Neural cell (in vitro differentiated cells): ENCODE data around the gene ABHD17B. TPM values are rescaled to one million over a fixed set of nuclear protein-coding genes. Genes with fewer than 3 reads are reported as not detected.

Experiments
- H2AFZ ChIP-seq: fragments of 200-600, 300-800 bp; sonication (generic), shearing (Covaris generic); 2 replicates; pipeline ENCODE4 v1.6.0; 2014; ENCODE audit warnings: low read depth, mild to moderate bottlenecking, antibody characterized with exemption, low read length, moderate library complexity
- H3F3A ChIP-seq: fragments of 200-600 bp; shearing (Covaris generic); 2 replicates; pipeline ENCODE4 v1.6.1; 2016; ENCODE audit warnings: mild to moderate bottlenecking, moderate library complexity, mixed read lengths, antibody characterized with exemption, low read length; ENCODE audit not compliant: insufficient read depth, poor library complexity, severe bottlenecking
- H3K27ac ChIP-seq: fragments of 200-600, 300-800 bp; sonication (generic), shearing (Covaris generic); 2 replicates; pipeline ENCODE4 v1.5.1; 2014; ENCODE audit warnings: mild to moderate bottlenecking, low read length, moderate library complexity
- H3K27me3 ChIP-seq: fragments of 300-800, 200-600 bp; sonication (generic), shearing (Covaris generic); 2 replicates; pipeline ENCODE4 v1.6.0; 2014; ENCODE audit warnings: mild to moderate bottlenecking, low read depth, low read length, moderate library complexity; ENCODE audit not compliant: insufficient read depth
- H3K36me3 ChIP-seq: fragments of 300-800, 200-600 bp; sonication (generic), shearing (Covaris generic); 2 replicates; pipeline ENCODE4 v1.5.1; 2014; ENCODE audit warnings: mild to moderate bottlenecking, antibody characterized with exemption, low read length, moderate library complexity; ENCODE audit not compliant: insufficient read depth
- H3K4me2 ChIP-seq: fragments of 300-800, 200-600 bp; sonication (generic), shearing (Covaris generic); 2 replicates; pipeline ENCODE4 v1.6.0; 2014; ENCODE audit warnings: mild to moderate bottlenecking, low read length
- H3K4me3 ChIP-seq: fragments of 300-800, 200-600 bp; sonication (generic), shearing (Covaris generic); 2 replicates; pipeline ENCODE4 v1.5.1; 2014; ENCODE audit warnings: mild to moderate bottlenecking, low read length, moderate library complexity
- H3K79me2 ChIP-seq: fragments of 200-600 bp; shearing (Covaris generic); replicated peaks from 2 replicates; pipeline ENCODE4 v1.6.0; 2014; ENCODE audit warnings: mild to moderate bottlenecking, low read length, moderate library complexity; ENCODE audit not compliant: insufficient read depth
- H3K9ac ChIP-seq: fragments of 300-800, 200-600 bp; sonication (generic), shearing (Covaris generic); 2 replicates; pipeline ENCODE4 v1.6.1; 2016; ENCODE audit warnings: mild to moderate bottlenecking, low read length, mixed read lengths
- H3K9me2 ChIP-seq: fragments of 200-600 bp; shearing (Covaris generic); 2 replicates; pipeline ENCODE4 v1.6.1; 2016; ENCODE audit warnings: mild to moderate bottlenecking, low read length, mixed read lengths; ENCODE audit not compliant: insufficient read depth
- H3K9me3 ChIP-seq: fragments of 200-600, 300-800 bp; sonication (generic), shearing (Covaris generic); 2 replicates; pipeline ENCODE4 v1.6.1; 2016; ENCODE audit warnings: mild to moderate bottlenecking, mixed run types, low read length, moderate library complexity, mixed read lengths
- H4K20me1 ChIP-seq: fragments of 200-600 bp; shearing (Covaris generic); 2 replicates; pipeline ENCODE4 v1.6.1; 2016; ENCODE audit warnings: mild to moderate bottlenecking, mixed run types; ENCODE audit not compliant: insufficient read depth
- EP300 ChIP-seq: fragments of 450-650 bp; conservative IDR thresholded peaks from 2 replicates; pipeline ENCODE4 v1.6.1; 2014; ENCODE audit warnings: antibody characterized with exemption, mild to moderate bottlenecking, moderate library complexity; ENCODE audit not compliant: poor library complexity, severe bottlenecking
- EZH2 ChIP-seq: fragments of 200-600, 300-800 bp; shearing (Covaris generic), sonication (generic); IDR thresholded peaks from 2 replicates; pipeline ENCODE4 v1.6.1; 2014; ENCODE audit warnings: antibody characterized with exemption, low read length, borderline replicate concordance, mild to moderate bottlenecking; ENCODE audit not compliant: insufficient read depth, poor library complexity, severe bottlenecking
- MXI1 ChIP-seq: fragments of 450-650 bp; conservative IDR thresholded peaks from 2 replicates; pipeline ENCODE4 v1.6.1; 2014; ENCODE audit warnings: antibody characterized with exemption, mild to moderate bottlenecking; ENCODE audit not compliant: poor library complexity, severe bottlenecking
- POLR2AphosphoS5 ChIP-seq: IDR thresholded peaks from 2 replicates; pipeline ENCODE4 v1.6.1; 2012
- RAD21 ChIP-seq: fragments of 450-650 bp; conservative IDR thresholded peaks from 2 replicates; pipeline ENCODE4 v1.6.1; 2014; ENCODE audit warnings: antibody characterized with exemption, mild to moderate bottlenecking, moderate library complexity
- SMC3 ChIP-seq: fragments of 450-650 bp; conservative IDR thresholded peaks from 2 replicates; pipeline ENCODE4 v1.6.1; 2014; ENCODE audit warnings: antibody characterized with exemption, mild to moderate bottlenecking, moderate library complexity; ENCODE audit not compliant: poor library complexity
- TAF1 ChIP-seq: IDR thresholded peaks from 2 replicates; pipeline ENCODE4 v1.6.1; 2012; ENCODE audit warnings: low read depth
- polyA plus RNA-seq: library from polyadenylated mRNA; depleted of rRNA; stranded (reverse); fragments of >200 nt; gene quantifications from 2 replicates; pipeline ENCODE4 v1.2.3, GENCODE V29; 2014
- TF ChIP-seq, protein P1 (sequence below): IDR thresholded peaks from 2 replicates; pipeline ENCODE4 v1.6.1; 2012; ENCODE audit warnings: borderline replicate concordance
- TF ChIP-seq, protein P2 (sequence below): fragments of 450-650 bp; IDR thresholded peaks from 2 replicates; pipeline ENCODE4 v1.5.1; 2014; ENCODE audit warnings: antibody characterized with exemption, mild to moderate bottlenecking, moderate library complexity; ENCODE audit not compliant: poor library complexity, severe bottlenecking

The ABHD17B gene
- polyA plus RNA-seq, 1 donor from 2014 or later, result 53.0 TPM

DNA sequence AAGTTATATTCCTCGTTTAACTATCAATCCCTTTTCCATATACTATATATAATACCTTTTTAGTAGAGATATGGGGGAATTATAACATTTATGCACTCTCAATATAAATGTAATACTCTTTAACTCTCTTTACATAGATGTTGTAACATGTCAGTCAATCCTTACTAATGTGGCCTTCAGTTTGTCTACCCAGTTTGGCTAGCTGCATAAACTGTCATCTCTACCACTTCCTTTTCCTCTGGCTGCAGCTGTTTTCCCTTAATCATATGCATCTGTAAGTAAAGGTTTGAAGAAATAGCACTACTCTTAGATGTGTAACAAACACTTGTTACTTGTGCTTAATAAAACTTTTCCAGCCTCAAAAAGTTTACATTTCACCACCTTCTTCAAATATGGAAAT is 13.4 kb downstream of the ABHD17B start:
- H3K4me3 ChIP-seq, result no peak overlapping the region
- no peak overlapping the region for H3K4me2 ChIP-seq
- no peaks in the 10 kb centered on the region for H4K20me1 ChIP-seq
- TF ChIP-seq EP300, result no peak
- no peaks in the 10 kb centered on the region for H3K9me2 ChIP-seq
- H3K27ac ChIP-seq, result no peak overlapping the region
- no peaks in the 10 kb centered on the region for H3K36me3 ChIP-seq
- H3K79me2 ChIP-seq, result peaks cover 89% of the 10 kb centered on the region
- H2AFZ ChIP-seq, result no peak overlapping the region
- no peaks in the 10 kb centered on the region for H3F3A ChIP-seq
- H3K27me3 ChIP-seq, result no peaks in the 10 kb centered on the region
- no peaks in the 10 kb centered on the region for H3K9me3 ChIP-seq
- no peak overlapping the region for H3K9ac ChIP-seq

DNA sequence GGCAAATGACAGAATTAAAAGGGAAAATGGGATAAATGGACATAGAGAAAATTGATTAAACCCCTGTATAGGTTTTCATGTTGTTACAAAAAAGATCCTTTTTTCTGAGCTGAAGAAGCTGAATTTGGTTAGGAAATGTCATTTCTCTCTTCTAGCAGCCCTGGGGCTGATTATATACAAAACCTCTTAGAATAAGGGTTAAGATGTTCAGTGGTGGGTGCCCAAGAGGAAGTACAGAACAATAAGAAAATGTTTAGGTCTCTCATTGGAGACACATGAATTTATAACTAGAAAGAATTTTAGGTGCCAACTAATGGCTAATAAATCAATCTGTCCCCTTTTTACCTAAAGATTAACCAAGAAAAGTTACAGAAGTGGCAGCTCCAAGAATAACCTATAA is 14.2 kb downstream of the ABHD17B start:
- H3F3A ChIP-seq, result no peaks in the 10 kb centered on the region
- H3K36me3 ChIP-seq, result no peaks in the 10 kb centered on the region
- H3K9ac ChIP-seq, result no peak overlapping the region
- H3K9me2 ChIP-seq, result no peaks in the 10 kb centered on the region
- TF ChIP-seq POLR2AphosphoS5 (no peak), SMC3 (no peak), EZH2 (no peak), TAF1 (no peak)
- TF ChIP-seq, protein P1, sequence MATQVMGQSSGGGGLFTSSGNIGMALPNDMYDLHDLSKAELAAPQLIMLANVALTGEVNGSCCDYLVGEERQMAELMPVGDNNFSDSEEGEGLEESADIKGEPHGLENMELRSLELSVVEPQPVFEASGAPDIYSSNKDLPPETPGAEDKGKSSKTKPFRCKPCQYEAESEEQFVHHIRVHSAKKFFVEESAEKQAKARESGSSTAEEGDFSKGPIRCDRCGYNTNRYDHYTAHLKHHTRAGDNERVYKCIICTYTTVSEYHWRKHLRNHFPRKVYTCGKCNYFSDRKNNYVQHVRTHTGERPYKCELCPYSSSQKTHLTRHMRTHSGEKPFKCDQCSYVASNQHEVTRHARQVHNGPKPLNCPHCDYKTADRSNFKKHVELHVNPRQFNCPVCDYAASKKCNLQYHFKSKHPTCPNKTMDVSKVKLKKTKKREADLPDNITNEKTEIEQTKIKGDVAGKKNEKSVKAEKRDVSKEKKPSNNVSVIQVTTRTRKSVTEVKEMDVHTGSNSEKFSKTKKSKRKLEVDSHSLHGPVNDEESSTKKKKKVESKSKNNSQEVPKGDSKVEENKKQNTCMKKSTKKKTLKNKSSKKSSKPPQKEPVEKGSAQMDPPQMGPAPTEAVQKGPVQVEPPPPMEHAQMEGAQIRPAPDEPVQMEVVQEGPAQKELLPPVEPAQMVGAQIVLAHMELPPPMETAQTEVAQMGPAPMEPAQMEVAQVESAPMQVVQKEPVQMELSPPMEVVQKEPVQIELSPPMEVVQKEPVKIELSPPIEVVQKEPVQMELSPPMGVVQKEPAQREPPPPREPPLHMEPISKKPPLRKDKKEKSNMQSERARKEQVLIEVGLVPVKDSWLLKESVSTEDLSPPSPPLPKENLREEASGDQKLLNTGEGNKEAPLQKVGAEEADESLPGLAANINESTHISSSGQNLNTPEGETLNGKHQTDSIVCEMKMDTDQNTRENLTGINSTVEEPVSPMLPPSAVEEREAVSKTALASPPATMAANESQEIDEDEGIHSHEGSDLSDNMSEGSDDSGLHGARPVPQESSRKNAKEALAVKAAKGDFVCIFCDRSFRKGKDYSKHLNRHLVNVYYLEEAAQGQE, result no peak
- H2AFZ ChIP-seq, result no peak overlapping the region
- no peaks in the 10 kb centered on the region for H4K20me1 ChIP-seq
- H3K4me3 ChIP-seq, result no peak overlapping the region
- no peaks in the 10 kb centered on the region for H3K9me3 ChIP-seq
- H3K27me3 ChIP-seq, result no peaks in the 10 kb centered on the region
- H3K27ac ChIP-seq, result no peak overlapping the region
- H3K4me2 ChIP-seq, result no peak overlapping the region
- peaks cover 87% of the 10 kb centered on the region for H3K79me2 ChIP-seq

DNA sequence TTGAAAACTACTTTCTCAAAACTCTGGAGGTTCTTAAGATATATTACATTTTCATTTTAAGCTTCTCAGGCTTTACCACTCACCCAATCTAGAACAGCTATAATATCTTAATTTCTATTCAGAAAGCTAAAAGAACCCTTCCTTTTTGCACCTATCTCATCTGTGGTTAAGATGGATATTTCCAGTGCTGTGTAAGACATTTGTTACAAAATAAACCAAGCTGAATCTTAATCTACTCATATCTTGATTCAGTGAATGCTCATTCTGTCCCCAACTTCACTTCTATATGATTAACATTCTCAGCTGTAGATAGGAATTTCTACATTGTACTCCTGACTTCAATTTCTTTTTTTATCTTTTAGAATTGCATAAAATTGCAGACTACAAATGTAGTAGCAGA is 15.0 kb downstream of the ABHD17B start:
- TF ChIP-seq RAD21 (no peak), SMC3 (no peak), EZH2 (no peak), TAF1 (no peak), EP300 (no peak), POLR2AphosphoS5 (no peak), MXI1 (no peak)
- TF ChIP-seq, protein P1, result no peak
- TF ChIP-seq, protein P2, sequence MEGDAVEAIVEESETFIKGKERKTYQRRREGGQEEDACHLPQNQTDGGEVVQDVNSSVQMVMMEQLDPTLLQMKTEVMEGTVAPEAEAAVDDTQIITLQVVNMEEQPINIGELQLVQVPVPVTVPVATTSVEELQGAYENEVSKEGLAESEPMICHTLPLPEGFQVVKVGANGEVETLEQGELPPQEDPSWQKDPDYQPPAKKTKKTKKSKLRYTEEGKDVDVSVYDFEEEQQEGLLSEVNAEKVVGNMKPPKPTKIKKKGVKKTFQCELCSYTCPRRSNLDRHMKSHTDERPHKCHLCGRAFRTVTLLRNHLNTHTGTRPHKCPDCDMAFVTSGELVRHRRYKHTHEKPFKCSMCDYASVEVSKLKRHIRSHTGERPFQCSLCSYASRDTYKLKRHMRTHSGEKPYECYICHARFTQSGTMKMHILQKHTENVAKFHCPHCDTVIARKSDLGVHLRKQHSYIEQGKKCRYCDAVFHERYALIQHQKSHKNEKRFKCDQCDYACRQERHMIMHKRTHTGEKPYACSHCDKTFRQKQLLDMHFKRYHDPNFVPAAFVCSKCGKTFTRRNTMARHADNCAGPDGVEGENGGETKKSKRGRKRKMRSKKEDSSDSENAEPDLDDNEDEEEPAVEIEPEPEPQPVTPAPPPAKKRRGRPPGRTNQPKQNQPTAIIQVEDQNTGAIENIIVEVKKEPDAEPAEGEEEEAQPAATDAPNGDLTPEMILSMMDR, result no peak
- peaks cover 88% of the 10 kb centered on the region for H3K79me2 ChIP-seq
- no peaks in the 10 kb centered on the region for H3K9me3 ChIP-seq
- no peak overlapping the region for H3K9ac ChIP-seq
- no peaks in the 10 kb centered on the region for H3F3A ChIP-seq
- no peaks in the 10 kb centered on the region for H3K36me3 ChIP-seq
- no peak overlapping the region for H3K27ac ChIP-seq
- no peaks in the 10 kb centered on the region for H3K9me2 ChIP-seq
- H4K20me1 ChIP-seq, result no peaks in the 10 kb centered on the region
- no peak overlapping the region for H3K4me3 ChIP-seq
- H3K27me3 ChIP-seq, result no peaks in the 10 kb centered on the region
- no peak overlapping the region for H3K4me2 ChIP-seq
- no peak overlapping the region for H2AFZ ChIP-seq
